ENCODE data around the gene RPS21.

The RPS21 gene

DNA sequence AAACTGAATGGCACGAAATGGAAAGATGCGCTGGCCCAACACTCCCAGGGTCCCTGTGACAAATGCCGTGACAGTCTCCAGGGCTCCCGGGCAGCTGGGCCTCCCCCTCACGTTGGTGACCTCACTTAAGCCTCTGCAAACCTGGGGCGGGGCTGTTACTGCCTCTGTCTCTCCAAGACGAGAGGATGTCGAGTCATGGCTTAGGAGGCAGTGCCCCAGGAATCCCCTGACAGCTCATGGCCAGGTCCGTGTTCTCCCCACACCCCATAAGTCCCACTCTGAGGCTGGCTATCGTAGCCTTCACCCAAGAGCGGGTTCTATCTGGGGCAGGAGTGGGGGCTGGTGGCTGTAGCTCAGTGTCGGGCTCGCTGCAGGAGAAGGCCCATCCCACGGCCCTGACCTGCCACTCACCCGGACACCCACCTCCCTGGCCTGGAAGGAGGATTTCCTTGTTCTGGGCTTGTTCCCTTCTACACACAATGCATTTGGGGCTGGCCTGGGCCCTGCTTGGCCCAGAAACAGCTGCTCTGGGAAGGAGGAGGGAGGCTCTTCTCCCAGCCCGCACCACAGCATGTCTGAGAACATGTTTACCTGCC lies 5.6 kb upstream of the RPS21 start:
- no peak for DNase-seq

GRCh38 chr20:62381842-62382241 lies 5.1 kb upstream of the RPS21 start:
- DNase-seq = no peak

DNA sequence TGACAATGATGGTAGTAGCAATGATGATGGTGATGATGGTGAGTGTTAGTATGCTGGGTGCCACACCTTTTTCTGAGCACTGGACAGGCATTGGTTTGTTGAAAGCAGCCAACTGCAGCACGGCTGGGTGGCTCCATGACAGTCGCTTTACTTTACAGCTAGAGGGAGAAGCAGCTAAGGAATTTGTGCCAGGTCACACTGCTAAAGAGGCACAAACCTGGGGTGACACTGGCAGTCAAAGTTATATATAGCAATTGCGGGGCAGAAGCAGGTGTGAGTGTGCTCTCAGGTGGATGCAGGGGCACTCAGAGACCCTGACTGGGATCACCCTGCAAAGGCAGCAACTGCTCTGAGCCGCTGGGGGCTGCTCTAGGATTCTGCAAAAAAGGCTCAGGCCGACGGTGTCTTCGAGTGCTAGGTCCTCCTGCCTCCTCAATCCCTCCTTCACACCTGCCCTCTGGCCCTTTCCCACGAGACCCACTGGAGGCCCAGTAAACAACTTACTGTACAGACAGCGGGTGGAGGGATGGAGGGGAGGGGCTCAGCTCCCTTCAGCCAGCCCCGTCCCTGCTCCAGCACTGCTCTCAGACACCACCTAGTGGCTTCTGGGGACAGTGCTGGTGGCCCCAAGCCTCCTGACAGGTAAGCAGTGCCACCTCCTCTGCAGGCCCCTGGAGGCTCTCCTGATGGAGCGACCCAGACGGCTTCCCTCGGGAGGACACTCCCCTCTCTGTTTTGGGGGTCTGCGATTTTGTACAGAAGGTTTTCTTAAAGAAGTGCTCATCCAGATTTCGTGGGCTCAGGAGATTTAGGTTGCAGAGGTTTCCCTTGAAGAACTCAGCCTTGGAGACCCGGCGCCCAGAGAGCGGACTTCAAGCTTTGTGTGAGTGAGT lies 4.4 kb upstream of the RPS21 start:
- DNase-seq = peak; percentile 48

DNA sequence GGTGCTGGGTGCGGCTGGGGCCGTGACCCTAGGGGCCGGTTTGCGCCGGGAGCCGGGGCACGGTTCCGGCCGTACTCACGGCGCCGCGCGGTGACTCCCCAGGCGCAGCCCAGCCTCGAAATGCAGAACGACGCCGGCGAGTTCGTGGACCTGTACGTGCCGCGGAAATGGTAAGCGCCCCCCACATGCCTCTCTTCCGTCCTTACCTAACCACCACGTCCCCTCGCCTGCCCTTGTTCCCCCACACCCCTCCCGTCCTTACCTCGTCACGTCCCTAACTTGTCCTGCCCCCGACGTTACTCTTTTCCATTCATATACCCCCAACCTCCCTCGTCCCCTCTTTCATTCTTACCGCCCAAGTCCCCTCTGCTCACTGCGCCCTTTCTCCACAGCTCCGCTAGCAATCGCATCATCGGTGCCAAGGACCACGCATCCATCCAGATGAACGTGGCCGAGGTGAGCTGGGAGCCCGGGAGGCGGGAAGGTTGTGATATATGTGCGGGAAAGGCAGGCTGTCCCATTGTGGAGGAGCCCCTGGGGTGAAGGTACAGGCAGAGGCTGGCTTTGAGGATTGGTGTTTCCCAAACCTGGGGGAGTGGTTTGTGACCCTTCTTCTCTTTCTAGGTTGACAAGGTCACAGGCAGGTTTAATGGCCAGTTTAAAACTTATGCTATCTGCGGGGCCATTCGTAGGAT lies 463 bp downstream of the RPS21 start:
- DNase-seq = no peak

- no peak for DNase-seq
Measured at GRCh38 chr20:62387933-62388635, 1.2 kb downstream of the RPS21 start.

- DNase-seq = no peak
Measured at GRCh38 chr20:62388839-62389600, 2.1 kb downstream of the RPS21 start.

DNA sequence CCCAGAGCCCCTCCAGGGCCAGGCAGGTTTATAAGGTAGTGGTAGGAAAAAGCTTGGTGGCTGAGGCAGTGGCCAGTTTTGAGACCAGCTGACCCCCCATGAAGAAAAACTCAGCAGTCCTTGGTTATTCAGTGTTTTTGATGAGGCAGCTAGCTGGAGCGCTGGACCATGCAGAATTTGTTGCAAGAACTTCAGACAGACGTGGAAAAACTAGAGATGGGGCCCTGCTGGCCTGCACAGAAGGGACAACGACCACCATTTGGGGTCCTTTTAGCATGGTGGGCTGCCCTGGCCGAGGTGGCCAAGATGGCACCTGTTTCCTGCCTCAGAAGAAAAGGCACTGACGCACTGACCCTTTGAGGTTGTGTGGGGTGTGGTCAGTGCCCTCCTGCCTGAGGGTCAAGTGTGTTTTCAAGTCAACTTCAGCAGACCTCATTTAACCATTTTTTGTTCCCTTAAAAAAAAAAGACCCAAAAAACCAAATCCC lies 2.7 kb downstream of the RPS21 start:
- no peak for DNase-seq

DNA sequence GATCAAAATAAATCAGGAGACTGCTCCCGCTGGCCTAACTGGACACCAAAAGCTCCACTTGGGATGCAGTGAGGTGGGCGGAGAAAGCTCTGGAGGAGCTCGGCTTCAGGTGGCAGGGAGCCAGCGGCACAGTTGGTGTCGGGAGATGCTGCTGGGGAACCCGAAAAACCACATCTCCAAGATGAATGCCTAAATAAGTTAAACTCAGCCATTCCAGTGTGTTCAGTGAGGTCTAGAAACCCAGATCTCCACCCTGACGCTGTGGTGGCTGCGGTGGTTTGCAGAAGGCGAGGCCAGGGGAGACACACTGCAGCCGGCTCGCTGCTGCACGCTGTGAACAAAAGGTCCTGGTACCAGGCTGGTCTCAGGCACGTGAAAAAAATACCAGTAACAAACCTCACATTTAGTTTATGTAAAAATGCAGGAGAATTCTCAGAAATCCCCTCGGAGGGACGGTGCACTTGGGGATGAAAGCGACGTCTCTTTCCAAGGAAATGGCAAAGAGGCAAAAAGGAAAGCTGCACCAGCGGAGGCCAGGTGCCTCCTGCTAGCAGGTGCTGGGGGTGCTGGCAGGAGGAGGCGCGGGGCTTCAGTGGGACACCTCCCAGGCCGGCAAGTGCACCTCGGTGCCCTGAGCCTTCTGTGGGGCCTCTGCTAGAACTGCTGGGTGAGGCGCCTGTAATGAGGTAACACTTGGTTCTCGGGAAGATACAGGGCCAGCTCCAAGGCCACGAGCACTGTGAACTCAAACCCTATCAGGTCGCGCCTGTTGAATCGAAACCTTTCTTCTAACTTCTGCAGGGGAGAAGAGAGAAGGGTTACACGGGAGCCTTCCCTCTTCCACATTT lies 3.6 kb downstream of the RPS21 start:
- no peak for DNase-seq

- DNase-seq = no peak
Measured at GRCh38 chr20:62391165-62392076, 4.5 kb downstream of the RPS21 start.

GRCh38 chr20:62392077-62392418 lies 5.1 kb downstream of the RPS21 start:
- no peak for DNase-seq

DNA sequence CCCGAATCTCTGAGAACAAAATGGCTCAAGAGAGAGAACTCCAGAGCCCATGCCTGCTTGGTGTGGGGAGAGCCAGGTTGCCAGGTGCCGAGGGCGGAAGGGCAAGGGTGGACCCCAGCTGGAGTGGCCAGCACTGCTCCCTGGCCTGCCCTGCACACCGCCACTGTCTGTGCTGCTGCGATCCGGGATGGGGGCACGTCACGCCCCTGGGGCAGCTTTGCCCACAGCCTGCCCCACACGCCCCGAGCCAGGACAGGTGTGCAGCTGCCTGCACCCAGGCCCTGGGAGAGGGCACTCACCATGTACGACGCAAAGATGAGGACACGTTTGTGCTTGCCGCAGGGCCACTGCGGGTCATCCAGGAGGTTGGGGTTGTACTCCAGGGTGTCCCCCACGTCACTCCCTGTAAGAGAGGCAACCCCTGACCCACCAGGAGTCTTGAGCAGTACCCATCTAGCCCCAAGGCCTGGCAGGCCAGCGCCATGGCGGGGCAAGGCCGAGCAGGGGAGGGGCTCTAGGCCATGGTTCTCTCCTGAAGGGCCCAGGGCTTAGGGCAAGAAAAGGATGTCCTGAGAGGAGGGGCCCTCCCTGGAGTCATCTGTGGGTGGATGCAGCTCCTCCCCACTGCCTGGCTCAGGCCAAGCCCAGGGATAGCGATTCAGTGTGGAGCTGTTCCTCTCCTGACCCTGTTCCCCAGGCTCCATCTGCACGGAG lies 5.9 kb downstream of the RPS21 start:
- no peak for DNase-seq

DNA sequence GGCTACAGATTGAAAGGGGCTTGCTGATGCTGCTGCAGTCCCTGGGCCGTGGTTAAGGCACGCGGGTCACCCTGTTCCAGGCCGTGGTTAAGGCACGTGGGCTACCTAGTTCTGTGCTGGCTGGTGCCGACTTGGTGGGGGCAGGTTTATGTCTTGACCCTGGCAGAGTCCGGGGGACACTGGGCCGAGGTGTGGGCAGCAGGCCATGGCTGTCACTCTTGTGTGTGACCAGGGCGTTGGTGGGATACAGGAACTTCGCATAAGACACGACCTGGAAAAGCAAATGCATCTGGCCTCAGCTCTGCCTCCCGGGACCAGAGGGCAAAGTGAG lies 6.4 kb downstream of the RPS21 start:
- DNase-seq = no peak

DNA sequence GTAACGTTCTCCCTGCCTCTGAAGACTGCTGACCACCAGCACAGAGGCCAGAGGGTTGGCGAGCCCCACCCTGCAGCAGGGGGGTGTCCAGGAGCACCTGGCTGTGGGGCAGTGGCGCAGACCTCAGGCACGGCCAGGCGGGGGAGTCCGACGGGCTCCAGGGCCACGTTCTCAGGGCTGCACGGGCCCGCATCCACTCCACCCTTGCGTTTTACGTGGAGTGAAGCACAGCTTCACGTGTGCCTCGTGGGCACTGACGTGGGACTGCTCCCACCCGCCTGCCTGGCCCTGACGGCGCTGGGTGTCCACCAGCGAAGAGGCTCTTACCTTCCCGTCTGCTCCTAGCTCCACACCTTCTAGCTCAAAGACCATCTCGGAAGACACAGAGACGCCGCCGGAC lies 6.9 kb downstream of the RPS21 start:
- DNase-seq = no peak

DNA sequence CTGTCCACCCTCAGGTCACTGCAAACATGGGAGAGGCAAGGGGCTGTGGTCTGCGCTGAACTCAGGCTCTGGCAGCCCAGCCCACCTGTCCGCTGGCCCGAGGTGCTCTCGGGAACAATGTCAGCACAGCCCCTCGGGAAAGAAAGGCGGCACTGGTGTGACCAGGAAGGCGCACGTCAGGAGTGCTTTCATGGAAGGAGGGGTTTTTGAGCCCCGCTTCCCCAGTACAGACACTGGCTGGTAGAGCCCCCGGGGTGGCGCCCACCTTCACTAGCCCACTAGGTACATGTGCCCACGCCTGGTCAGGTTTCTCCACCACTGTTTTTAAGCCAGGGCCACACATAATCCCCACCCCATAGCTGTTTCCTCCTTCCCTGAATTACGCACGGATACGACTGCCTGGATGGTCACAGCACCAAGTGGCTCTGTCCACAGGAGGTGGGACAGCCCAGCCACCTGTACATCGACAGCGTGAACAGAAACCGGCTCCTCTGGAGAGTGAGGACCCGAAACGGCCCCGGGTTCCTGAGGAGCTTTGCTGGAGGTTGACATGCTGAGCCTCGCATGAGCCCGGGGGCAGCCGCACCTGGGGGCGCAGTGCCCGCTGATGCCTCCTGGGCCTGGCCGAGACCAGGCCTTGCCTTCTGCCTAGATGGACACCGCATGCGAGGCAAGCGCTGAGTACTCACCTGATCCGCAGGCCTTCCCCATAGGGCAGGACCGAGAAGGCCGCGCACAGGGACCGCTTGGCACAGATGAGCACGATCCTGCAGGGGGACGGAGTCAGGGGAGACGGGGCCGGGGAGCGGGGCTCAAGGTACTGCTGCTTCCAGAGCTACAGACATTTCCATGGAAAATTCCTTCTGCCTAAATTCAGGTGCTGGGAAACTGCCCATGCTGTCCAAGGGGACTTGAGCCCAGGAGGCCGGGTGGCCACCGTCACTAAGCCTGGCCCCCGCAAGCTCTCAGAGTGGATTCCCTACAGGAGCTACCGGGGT lies 7.6 kb downstream of the RPS21 start:
- no peak for DNase-seq

GRCh38 chr20:62395311-62396242 lies 8.7 kb downstream of the RPS21 start:
- DNase-seq = no peak

GRCh38 chr20:62396367-62397239 lies 9.7 kb downstream of the RPS21 start:
- no peak for DNase-seq
